Mucosa of descending colon (tissue), 3 donors: ENCODE results near the gene AFAP1. TPM values are rescaled to one million over a fixed set of nuclear protein-coding genes. Genes with fewer than 3 reads are reported as not detected.

Source experiments
- ATAC-seq: fragments of 200-7000 bp; cut with Tn5 transposase; one replicate; pipeline ENCODE4 v1.9.1; 2020; ENCODE audit warnings: mild to moderate bottlenecking, moderate library complexity
- DNase-seq, 3 donors: peaks; one replicate each; pipeline ENCODE4 v3.0.0-alpha.2; 2020
- H3K36me3 ChIP-seq: fragments of 200-600 bp; one replicate; pipeline ENCODE4 v1.8.0; 2021; ENCODE audit warnings: low read depth, mild to moderate bottlenecking
- H3K4me1 ChIP-seq: fragments of 200-600 bp; one replicate; pipeline ENCODE4 v1.8.0; 2021; ENCODE audit warnings: low read depth, mild to moderate bottlenecking
- H3K4me3 ChIP-seq: fragments of 200-600 bp; one replicate; pipeline ENCODE4 v1.8.0; 2021; ENCODE audit warnings: mild to moderate bottlenecking
- H3K9me3 ChIP-seq: fragments of 200-600 bp; one replicate; pipeline ENCODE4 v1.8.0; 2021; ENCODE audit warnings: mild to moderate bottlenecking
- CTCF ChIP-seq: fragments of 200-600 bp; IDR thresholded peaks from one replicate; pipeline ENCODE4 v1.8.0; 2022; ENCODE audit warnings: antibody characterized with exemption, mild to moderate bottlenecking
- intact Hi-C, 2 donors: fragments of 100-400 bp; cut with DNase I in 1 of 2; cut with micrococcal nuclease in 1 of 2; formaldehyde crosslinking; loops; one replicate each; pipeline versions ENCODE4 v1.11.0 to v1.11.1; 2022; cut with DNase I, micrococcal nuclease
- total RNA-seq, 3 donors: library from RNA; stranded (reverse); fragmentation: NEBNext Ultra II Directional in 2 of 3; extraction: Animal tissue kit (Norgen Biotek cat#: 25700) in 2 of 3; gene quantifications; one replicate each; pipeline versions ENCODE4 v1.2.1 to v1.2.4, GENCODE V29; 2021 to 2023
- donor health status: DM: no; HTN: no; CAD: no; lungs with moderate emphysema.
- donor health status: DM: no; HTN: no; CAD: no.
- donor health status: DM: no; HTN: yes; CAD: no.

Gene AFAP1
- total RNA-seq, 3 donors from 2014 or later = 31.4 to 59.1 (median 37.1) TPM

- DNase-seq (no peak), ATAC-seq (no peak)
- Histone ChIP-seq H3K36me3 (no peaks in the 10 kb centered on the region), H3K4me1 (peaks cover 26% of the 10 kb centered on the region), H3K9me3 (no peaks in the 10 kb centered on the region), H3K4me3 (no peak overlapping the region)
- intact Hi-C loops = no loop called here
- TF ChIP-seq CTCF = no peak
These were observed 168.6 kb downstream of the AFAP1 start for GRCh38 chr4:7771056-7771455.

- Histone ChIP-seq H3K9me3 (no peaks in the 10 kb centered on the region), H3K36me3 (no peaks in the 10 kb centered on the region), H3K4me3 (no peak overlapping the region), H3K4me1 (peaks cover 26% of the 10 kb centered on the region)
- peak in 1 of 3 donors; percentile 39 for DNase-seq
- intact Hi-C loops = no loop called here
- ATAC-seq = no peak
- TF ChIP-seq CTCF = no peak
These were observed 169.2 kb downstream of the AFAP1 start for GRCh38 chr4:7770224-7771050.

- TF ChIP-seq CTCF = no peak
- intact Hi-C loops = no loop called here
- no peaks in the 10 kb centered on the region for H3K9me3 ChIP-seq
- H3K36me3 ChIP-seq = no peaks in the 10 kb centered on the region
- no peak overlapping the region for H3K4me3 ChIP-seq
- ATAC-seq (no peak), DNase-seq (no peak)
- H3K4me1 ChIP-seq = peaks cover 26% of the 10 kb centered on the region
These were observed 170.1 kb downstream of the AFAP1 start for GRCh38 chr4:7769396-7770223.

GRCh38 chr4:7768736-7769135 lies 170.9 kb downstream of the AFAP1 start:
- H3K4me3 ChIP-seq = no peak overlapping the region
- no peaks in the 10 kb centered on the region for H3K9me3 ChIP-seq
- H3K36me3 ChIP-seq = no peaks in the 10 kb centered on the region
- no peak for DNase-seq
- ATAC-seq = no peak
- TF ChIP-seq CTCF = no peak
- intact Hi-C loops = no loop called here
- H3K4me1 ChIP-seq = peaks cover 24% of the 10 kb centered on the region

GRCh38 chr4:7767966-7768365 lies 171.7 kb downstream of the AFAP1 start:
- DNase-seq (no peak), ATAC-seq (no peak)
- Histone ChIP-seq H3K4me3 (no peak overlapping the region), H3K4me1 (peaks cover 16% of the 10 kb centered on the region), H3K9me3 (no peaks in the 10 kb centered on the region), H3K36me3 (no peaks in the 10 kb centered on the region)
- no peak for TF ChIP-seq CTCF
- intact Hi-C loops = no loop called here
